ENCODE measurements around the gene RICTOR. TPM values are rescaled to one million over a fixed set of nuclear protein-coding genes. Genes with fewer than 3 reads are reported as not detected.

RICTOR gene
- total RNA-seq, 6 donors from 2014 or later = 30.4 to 88.8 (median 38.1) TPM

DNA sequence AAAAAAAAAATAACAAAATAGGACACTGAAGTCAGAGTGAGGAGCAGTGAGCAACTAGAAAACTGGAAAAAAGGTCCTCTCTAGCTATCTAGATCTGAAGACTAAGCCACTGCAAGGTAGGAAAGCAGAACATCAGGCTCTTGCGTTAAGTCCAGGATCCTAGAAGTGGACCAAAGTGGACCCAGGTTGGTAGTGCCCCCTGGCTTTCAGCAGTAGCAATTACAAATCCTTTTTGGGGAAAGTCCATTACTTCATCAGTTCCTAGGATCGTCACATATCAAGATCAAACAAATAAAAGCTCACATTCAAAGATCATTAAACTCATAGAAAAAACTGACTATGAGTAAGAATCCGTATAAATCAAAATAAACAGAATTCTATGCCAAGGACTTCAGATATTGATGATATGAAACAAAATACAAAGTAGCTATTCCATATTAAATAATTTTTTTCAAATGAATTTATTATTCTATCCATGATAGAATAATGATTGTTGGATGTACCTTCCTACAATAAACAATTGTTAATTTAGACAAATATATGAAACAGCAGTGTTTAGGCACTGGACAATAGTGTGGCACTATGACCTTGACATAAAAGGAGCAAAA is 6.5 kb upstream of the RICTOR start:
- Histone ChIP-seq H3K4me1 (peaks cover 6 to 16% (median 11%) of the 10 kb centered on the region in 4 donors), H3K36me3 (no peaks in the 10 kb centered on the region), H3K27me3 (no peaks in the 10 kb centered on the region), H3K9me3 (no peaks in the 10 kb centered on the region), H3K4me3 (no peak overlapping the region), H3K27ac (no peak overlapping the region)
- DNase-seq (peak in 1 of 2 donors; percentile 74), ATAC-seq (ENCODE audit: low FRiP score in 2 of 2) (peak; percentile 89 to 96)
- whole genome bisulfite sequencing, 2 donors = 5 to 7% methylated on average over 3 of the region's 3 CpGs
- TF ChIP-seq EP300 (IDR thresholded peaks at IDR 0.05) (no peak), POLR2A (IDR thresholded peaks at IDR 0.05) (no peak), POLR2AphosphoS5 (IDR thresholded peaks at IDR 0.05) (no peak)
- TF ChIP-seq, protein P1, sequence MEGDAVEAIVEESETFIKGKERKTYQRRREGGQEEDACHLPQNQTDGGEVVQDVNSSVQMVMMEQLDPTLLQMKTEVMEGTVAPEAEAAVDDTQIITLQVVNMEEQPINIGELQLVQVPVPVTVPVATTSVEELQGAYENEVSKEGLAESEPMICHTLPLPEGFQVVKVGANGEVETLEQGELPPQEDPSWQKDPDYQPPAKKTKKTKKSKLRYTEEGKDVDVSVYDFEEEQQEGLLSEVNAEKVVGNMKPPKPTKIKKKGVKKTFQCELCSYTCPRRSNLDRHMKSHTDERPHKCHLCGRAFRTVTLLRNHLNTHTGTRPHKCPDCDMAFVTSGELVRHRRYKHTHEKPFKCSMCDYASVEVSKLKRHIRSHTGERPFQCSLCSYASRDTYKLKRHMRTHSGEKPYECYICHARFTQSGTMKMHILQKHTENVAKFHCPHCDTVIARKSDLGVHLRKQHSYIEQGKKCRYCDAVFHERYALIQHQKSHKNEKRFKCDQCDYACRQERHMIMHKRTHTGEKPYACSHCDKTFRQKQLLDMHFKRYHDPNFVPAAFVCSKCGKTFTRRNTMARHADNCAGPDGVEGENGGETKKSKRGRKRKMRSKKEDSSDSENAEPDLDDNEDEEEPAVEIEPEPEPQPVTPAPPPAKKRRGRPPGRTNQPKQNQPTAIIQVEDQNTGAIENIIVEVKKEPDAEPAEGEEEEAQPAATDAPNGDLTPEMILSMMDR (IDR thresholded peaks at IDR 0.05) = peak; percentile 74 to 86 (median 78)

DNA sequence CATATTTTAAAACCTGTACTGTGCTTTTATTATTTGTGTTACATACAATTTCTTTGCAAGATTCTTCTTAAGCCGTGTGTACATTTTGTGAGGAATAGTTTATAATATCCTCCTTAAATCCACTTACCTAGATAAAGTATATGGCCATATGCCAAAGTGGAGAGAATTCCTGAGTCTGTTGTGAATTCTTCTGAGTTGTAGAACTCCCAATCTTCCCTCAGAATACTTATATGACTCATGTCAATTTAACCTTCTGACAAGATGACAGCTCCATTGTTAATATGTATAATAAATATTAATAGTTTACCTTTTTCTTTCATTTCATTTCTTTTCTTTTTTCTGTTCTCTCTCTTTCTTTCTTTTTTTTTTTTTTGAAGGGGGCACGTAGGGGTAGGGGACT is 6.0 kb upstream of the RICTOR start:
- Histone ChIP-seq H3K27ac (no peak overlapping the region), H3K36me3 (no peaks in the 10 kb centered on the region), H3K4me1 (peaks cover 6 to 16% (median 15%) of the 10 kb centered on the region in 4 donors), H3K4me3 (no peak overlapping the region), H3K27me3 (no peaks in the 10 kb centered on the region), H3K9me3 (no peaks in the 10 kb centered on the region)
- TF ChIP-seq, protein P1 (IDR thresholded peaks at IDR 0.05) = no peak
- TF ChIP-seq POLR2A (IDR thresholded peaks at IDR 0.05) (no peak), POLR2AphosphoS5 (IDR thresholded peaks at IDR 0.05) (no peak), EP300 (IDR thresholded peaks at IDR 0.05) (no peak)
- DNase-seq (no peak), ATAC-seq (ENCODE audit: low FRiP score in 2 of 2) (no peak)
- WGBS, 2 donors = 68 to 73% methylated on average over 2 of the region's 2 CpGs

DNA sequence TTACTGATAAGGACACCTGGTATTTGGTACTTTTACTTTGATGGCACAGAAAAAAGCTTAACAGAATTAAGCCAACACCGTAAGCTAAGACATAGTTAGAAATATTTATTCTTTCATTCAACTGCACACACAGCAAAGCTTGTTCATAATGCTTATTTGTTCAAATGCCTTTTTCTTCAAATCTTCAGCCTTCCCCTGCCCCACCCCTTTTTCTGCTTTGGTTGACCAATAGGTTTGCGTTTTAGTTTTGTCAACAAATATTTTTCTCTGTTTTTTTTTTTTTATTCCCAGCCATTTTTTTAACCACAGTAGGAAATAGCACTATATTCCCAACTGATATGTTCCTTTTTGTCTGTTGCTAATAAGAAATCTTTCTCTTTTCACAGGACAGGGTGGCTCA is 4.9 kb upstream of the RICTOR start:
- H3K27ac ChIP-seq = no peak overlapping the region
- DNase-seq (no peak), ATAC-seq (ENCODE audit: low FRiP score in 2 of 2) (no peak)
- H3K4me3 ChIP-seq = no peak overlapping the region
- no peaks in the 10 kb centered on the region for H3K27me3 ChIP-seq
- peaks cover 6 to 16% (median 15%) of the 10 kb centered on the region in 4 donors for H3K4me1 ChIP-seq
- TF ChIP-seq POLR2AphosphoS5 (IDR thresholded peaks at IDR 0.05) = no peak
- TF ChIP-seq EP300 (IDR thresholded peaks at IDR 0.05) = no peak
- TF ChIP-seq POLR2A (IDR thresholded peaks at IDR 0.05) = no peak
- TF ChIP-seq, protein P1 (IDR thresholded peaks at IDR 0.05) = no peak
- H3K36me3 ChIP-seq = no peaks in the 10 kb centered on the region
- no peaks in the 10 kb centered on the region for H3K9me3 ChIP-seq
- 49 to 86% methylated on average over 2 of the region's 2 CpGs for WGBS, 2 donors

DNA sequence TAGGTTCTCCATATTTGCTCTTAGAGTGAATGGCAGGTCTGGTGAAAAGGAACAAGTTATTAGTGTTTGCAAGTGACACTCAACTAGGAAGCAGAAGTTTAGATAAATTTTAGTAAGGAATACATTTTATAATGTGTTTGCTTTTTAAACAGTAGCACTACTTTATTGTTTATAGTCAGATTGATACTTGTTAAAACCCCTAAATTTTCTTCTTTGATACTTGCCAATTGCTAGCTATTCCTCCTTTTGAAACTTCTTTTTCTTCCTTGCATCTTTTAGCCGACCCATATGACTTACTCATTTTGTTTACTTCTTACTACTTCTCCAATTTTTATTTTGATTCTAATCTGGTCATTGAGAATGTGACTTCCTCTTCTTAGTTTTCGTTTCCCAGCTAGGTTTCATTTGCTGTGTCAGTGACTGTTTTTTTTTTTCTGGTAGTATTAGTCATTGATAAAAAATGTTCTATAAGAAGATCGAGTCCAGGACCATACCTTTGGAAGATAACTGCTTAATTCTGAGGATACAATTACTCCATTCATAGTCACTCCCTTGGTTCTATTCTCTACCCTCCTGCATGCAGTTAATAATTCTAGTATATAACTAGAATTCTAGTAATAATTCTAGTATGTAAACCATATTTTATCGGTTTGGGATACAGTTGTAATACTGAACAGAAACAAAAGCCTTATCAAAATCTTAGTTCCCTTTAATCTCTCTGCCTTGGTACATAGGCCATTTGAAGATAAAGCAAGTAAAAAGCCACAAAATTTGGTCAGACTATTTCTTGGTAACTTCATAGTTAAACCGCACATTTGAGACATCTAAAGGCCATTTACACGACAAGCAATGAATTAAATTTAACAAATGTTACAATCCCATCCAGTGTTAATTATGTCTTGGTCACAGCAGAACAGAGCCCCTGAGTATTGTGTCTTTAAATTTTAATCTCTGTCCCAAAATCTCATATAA is 2.8 kb upstream of the RICTOR start:
- DNase-seq = no peak
- 31 to 35% methylated on average over 6 of the region's 6 CpGs for WGBS, 2 donors
- no peaks in the 10 kb centered on the region for H3K9me3 ChIP-seq
- no peaks in the 10 kb centered on the region for H3K27me3 ChIP-seq
- H3K4me3 ChIP-seq = no peak overlapping the region
- TF ChIP-seq POLR2AphosphoS5 (IDR thresholded peaks at IDR 0.05) = no peak
- TF ChIP-seq EP300 (IDR thresholded peaks at IDR 0.05) = no peak
- TF ChIP-seq POLR2A (IDR thresholded peaks at IDR 0.05) = no peak
- TF ChIP-seq, protein P1 (IDR thresholded peaks at IDR 0.05) = no peak
- H3K36me3 ChIP-seq = no peaks in the 10 kb centered on the region
- H3K27ac ChIP-seq = peak overlapping the region in 3 of 4 donors; percentile 52 to 97 (median 97)
- no peak for ATAC-seq (ENCODE audit: low FRiP score in 2 of 2)
- peaks cover 17 to 26% (median 23%) of the 10 kb centered on the region in 4 donors for H3K4me1 ChIP-seq
